Spleen (tissue), 11 donors: ENCODE measurements around the gene FNTB. TPM values are rescaled to one million over a fixed set of nuclear protein-coding genes. Genes with fewer than 3 reads are reported as not detected.

Experiments
- DNase-seq: peaks from one replicate; pipeline ENCODE4 v3.0.0-alpha.2; 2020
- H3K27ac ChIP-seq, 8 donors: fragments of 200-600 bp; sonication (generic) in 7 of 8; 1 replicate in 4 of 8; 2 replicates in 4 of 8; pipeline versions ENCODE4 v1.5.0 to v1.8.0; 2016 to 2021; ENCODE audit warnings: inconsistent platforms in 4 of 8, mild to moderate bottlenecking in 4 of 8, moderate library complexity in 1 of 8
- H3K27me3 ChIP-seq, 7 donors: fragments of 200-600 bp; sonication (generic) in 6 of 7; replicated peaks in 1 of 7; 1 replicate in 4 of 7; 2 replicates in 3 of 7; pipeline versions ENCODE4 v1.5.0 to v1.8.0; 2016 to 2021; ENCODE audit warnings: inconsistent platforms in 3 of 7, mild to moderate bottlenecking in 1 of 7
- H3K36me3 ChIP-seq, 6 donors: fragments of 200-600 bp; sonication (generic) in 5 of 6; 1 replicate in 4 of 6; 2 replicates in 2 of 6; pipeline versions ENCODE4 v1.5.0 to v1.8.0; 2016 to 2021; ENCODE audit warnings: inconsistent platforms in 2 of 6
- H3K4me1 ChIP-seq, 6 donors: fragments of 200-600 bp; sonication (generic) in 5 of 6; 1 replicate in 3 of 6; 2 replicates in 3 of 6; pipeline versions ENCODE4 v1.5.0 to v1.8.0; 2016 to 2021; ENCODE audit warnings: inconsistent platforms in 3 of 6
- H3K4me3 ChIP-seq, 8 donors: fragments of 200-600 bp; sonication (generic) in 7 of 8; 1 replicate in 4 of 8; 2 replicates in 4 of 8; pipeline versions ENCODE4 v1.5.0 to v1.8.0; 2016 to 2021; ENCODE audit warnings: inconsistent platforms in 4 of 8, mild to moderate bottlenecking in 4 of 8, moderate library complexity in 2 of 8
- H3K9me3 ChIP-seq, 8 donors: fragments of 200-600 bp; sonication (generic) in 7 of 8; 1 replicate in 4 of 8; 2 replicates in 4 of 8; pipeline versions ENCODE4 v1.5.0 to v1.8.0; 2016 to 2021; ENCODE audit warnings: inconsistent platforms in 4 of 8
- POLR2A ChIP-seq, 3 donors: fragments of 450-650 bp; IDR thresholded peaks; one replicate each; pipeline ENCODE4 v1.5.1; 2017; ENCODE audit warnings: antibody characterized with exemption in 3 of 3, mild to moderate bottlenecking in 1 of 3
- POLR2AphosphoS5 ChIP-seq, 3 donors: sonication (generic); formaldehyde crosslinking; IDR thresholded peaks; one replicate each; pipeline ENCODE4 v1.5.1; 2017; ENCODE audit warnings: antibody characterized with exemption in 3 of 3
- WGBS, 5 donors: extraction: QIAGEN DNeasy Blood & Tissue Kit in 3 of 5; methylation state at CpG; one replicate each; pipeline versions ENCODE4 v1.1.5 to v1.1.7; 2013 to 2018; 5-methylcytosine and 5-hydroxymethylcytosine counted together
- intact Hi-C: fragments of 100-400 bp; cut with DNase I; formaldehyde crosslinking; loops from one replicate; pipeline ENCODE4 v1.15.0; 2023; ENCODE audit warnings: low total_unique reads
- polyA plus RNA-seq, 3 donors: library from polyadenylated mRNA; stranded (reverse); fragments of 200-250 nt; gene quantifications; one replicate each; pipeline ENCODE4 v1.2.1, GENCODE V29; 2013
- total RNA-seq, 7 donors: library from RNA; depleted of rRNA in 3 of 7; stranded (reverse); fragments of >200 nt in 3 of 7; fragmentation: NEBNext Ultra II Directional in 4 of 7; extraction: Animal tissue kit (Norgen Biotek cat#: 25700) in 4 of 7; gene quantifications; one replicate each; pipeline versions ENCODE4 v1.1.0 to v1.2.1, GENCODE V29; 2016 to 2021
- TF ChIP-seq, protein P1 (sequence below), 11 experiments: fragments of 200-600 bp in 7 of 11; fragments of 450-650 bp in 4 of 11; sonication (generic) in 4 of 11; IDR thresholded peaks in 8 of 11; conservative IDR thresholded peaks in 3 of 11; 1 replicate in 7 of 11; 2 replicates in 4 of 11; pipeline versions ENCODE4 v1.4.0 to v1.8.0; 2016 to 2021; ENCODE audit warnings: antibody characterized with exemption in 11 of 11, inconsistent platforms in 4 of 11, mild to moderate bottlenecking in 1 of 11
- donor health status: healthy with polysubstance abuse.
- donor health status: DM: no; HTN: no; CAD: no; lungs with moderate emphysema.
- donor health status: DM: no; HTN: no; CAD: no.
- donor health status: Bipolar disorder and iron deficiency.
- donor health status: healthy.
- donor health status: DM: no; HTN: no; CAD: no.
- donor health status: DM: yes; HTN: yes; CAD: no.

Gene FNTB
- total and polyA plus RNA-seq, 10 donors, result 4.7 to 17.0 (median 10.0) TPM

DNA sequence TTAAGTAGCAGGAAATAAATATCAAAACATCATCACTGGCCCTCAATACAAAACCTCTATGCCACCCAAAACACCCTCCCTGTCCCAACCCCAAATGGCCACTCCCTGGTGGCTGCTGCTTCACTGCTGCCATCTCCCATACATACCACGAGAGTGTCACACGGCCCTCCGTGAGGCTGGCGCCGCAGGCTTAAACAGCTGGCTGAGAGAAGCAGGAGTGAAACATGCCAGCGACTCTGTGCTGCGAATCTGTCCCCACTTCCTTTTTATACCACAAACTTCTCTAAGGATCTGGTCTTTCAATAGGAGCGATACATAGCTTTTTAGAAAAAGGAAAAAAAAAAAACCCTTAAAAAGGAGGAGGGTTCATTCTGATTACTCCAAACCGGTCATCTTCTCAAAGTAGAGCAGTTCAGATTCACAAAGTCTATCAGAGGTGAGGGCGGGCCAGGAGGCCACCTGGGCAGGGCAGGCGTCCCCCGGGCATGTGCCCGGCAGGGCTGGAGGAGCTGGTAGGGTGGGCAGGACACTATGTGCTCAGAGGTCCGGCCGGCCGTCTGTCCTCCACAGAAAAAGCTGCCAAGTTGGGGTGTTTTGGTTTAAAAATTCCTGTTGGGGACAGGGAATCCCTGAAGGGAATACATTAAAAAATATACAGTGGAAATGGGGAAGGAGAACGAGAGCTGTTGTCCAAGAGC is 89.1 kb downstream of the FNTB start:
- no peak for DNase-seq
- TF ChIP-seq POLR2AphosphoS5 (IDR thresholded peaks at IDR 0.05), result peak in 1 of 3 donors; percentile 20
- TF ChIP-seq, protein P1, sequence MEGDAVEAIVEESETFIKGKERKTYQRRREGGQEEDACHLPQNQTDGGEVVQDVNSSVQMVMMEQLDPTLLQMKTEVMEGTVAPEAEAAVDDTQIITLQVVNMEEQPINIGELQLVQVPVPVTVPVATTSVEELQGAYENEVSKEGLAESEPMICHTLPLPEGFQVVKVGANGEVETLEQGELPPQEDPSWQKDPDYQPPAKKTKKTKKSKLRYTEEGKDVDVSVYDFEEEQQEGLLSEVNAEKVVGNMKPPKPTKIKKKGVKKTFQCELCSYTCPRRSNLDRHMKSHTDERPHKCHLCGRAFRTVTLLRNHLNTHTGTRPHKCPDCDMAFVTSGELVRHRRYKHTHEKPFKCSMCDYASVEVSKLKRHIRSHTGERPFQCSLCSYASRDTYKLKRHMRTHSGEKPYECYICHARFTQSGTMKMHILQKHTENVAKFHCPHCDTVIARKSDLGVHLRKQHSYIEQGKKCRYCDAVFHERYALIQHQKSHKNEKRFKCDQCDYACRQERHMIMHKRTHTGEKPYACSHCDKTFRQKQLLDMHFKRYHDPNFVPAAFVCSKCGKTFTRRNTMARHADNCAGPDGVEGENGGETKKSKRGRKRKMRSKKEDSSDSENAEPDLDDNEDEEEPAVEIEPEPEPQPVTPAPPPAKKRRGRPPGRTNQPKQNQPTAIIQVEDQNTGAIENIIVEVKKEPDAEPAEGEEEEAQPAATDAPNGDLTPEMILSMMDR (IDR thresholded peaks at IDR 0.05 in 8 of 11, conservative IDR thresholded peaks at IDR 0.05 in 3 of 11), result no peak
- no peak overlapping the region for H3K4me3 ChIP-seq
- peaks cover 4 to 94% (median 45%) of the 10 kb centered on the region in 6 donors for H3K36me3 ChIP-seq
- WGBS, 5 donors, result 63 to 88% (median 71%) methylated on average over 17 of the region's 17 CpGs
- no peaks in the 10 kb centered on the region for H3K27me3 ChIP-seq
- peaks cover 18 to 100% (median 63%) of the 10 kb centered on the region in 6 donors for H3K4me1 ChIP-seq
- no peaks in the 10 kb centered on the region for H3K9me3 ChIP-seq
- intact Hi-C loops, result no loop called here
- peak overlapping the region in 4 of 8 donors; percentile 66 to 88 (median 80) for H3K27ac ChIP-seq

DNA sequence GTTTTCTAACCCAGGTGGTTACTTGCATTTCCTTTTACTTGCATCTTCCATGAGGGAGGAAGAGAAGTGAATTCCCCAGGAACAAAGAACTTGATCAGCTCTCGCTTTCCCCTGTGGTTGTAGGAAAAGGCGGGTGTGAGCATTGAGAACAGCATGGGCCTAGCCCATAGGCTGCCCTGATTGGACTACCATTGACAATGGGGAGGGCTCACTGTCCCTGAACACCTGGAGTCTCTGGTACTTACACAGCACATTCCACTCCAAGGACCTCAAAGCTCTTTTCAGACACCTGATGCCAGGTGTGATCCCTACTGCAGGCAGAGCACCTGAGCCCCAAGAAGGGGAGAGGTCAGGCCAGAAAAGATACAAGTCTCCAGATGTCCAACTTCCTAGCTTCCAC is 90.6 kb downstream of the FNTB start:
- TF ChIP-seq, protein P1 (IDR thresholded peaks at IDR 0.05 in 8 of 11, conservative IDR thresholded peaks at IDR 0.05 in 3 of 11), result no peak
- TF ChIP-seq POLR2AphosphoS5 (IDR thresholded peaks at IDR 0.05) (no peak), POLR2A (IDR thresholded peaks at IDR 0.05) (no peak)
- H3K27ac ChIP-seq, result peak overlapping the region in 3 of 8 donors; percentile 30 to 88 (median 79)
- peaks cover 25 to 100% (median 65%) of the 10 kb centered on the region in 6 donors for H3K4me1 ChIP-seq
- WGBS, 5 donors, result 95 to 100% (median 98%) methylated on average over 2 of the region's 2 CpGs
- H3K27me3 ChIP-seq, result no peaks in the 10 kb centered on the region
- H3K36me3 ChIP-seq, result peaks cover 4 to 99% (median 51%) of the 10 kb centered on the region in 6 donors
- intact Hi-C loops, result no loop called here
- H3K4me3 ChIP-seq, result no peak overlapping the region
- no peak for DNase-seq
- no peaks in the 10 kb centered on the region for H3K9me3 ChIP-seq

DNA sequence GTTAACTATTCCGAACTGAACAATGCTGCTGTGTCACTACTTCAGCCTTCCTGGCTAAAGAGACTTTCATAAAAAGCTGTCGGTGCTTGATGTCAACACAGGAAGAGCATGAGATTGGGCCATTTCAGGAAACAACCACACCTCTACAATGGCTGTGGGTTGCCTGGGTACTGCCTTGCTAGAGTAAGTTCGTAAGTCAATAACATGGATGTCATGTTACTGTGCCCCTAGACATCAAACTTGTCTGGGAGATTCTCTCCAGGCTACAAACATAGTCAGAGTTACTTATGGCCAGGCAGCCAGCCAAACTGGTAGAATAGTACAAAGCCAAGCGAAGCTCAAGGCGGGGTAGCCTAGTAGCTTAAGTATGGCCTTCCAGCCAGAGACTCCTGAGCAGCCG is 92.5 kb downstream of the FNTB start:
- WGBS, 5 donors, result 55 to 78% (median 68%) methylated on average over 6 of the region's 6 CpGs
- Histone ChIP-seq H3K9me3 (no peaks in the 10 kb centered on the region), H3K27me3 (no peaks in the 10 kb centered on the region), H3K4me1 (peaks cover 21 to 100% (median 66%) of the 10 kb centered on the region in 6 donors), H3K36me3 (peaks cover 4 to 99% (median 67%) of the 10 kb centered on the region in 6 donors), H3K27ac (peak overlapping the region; percentile 35 to 88 (median 82)), H3K4me3 (peak overlapping the region in 1 of 8 donors; percentile 30)
- DNase-seq, result no peak
- intact Hi-C loops, result no loop called here
- peak in 1 of 3 donors; percentile 52 for TF ChIP-seq POLR2AphosphoS5 (IDR thresholded peaks at IDR 0.05)
- TF ChIP-seq, protein P1 (IDR thresholded peaks at IDR 0.05 in 8 of 11, conservative IDR thresholded peaks at IDR 0.05 in 3 of 11), result peak in 1 of 11 experiments; percentile 10
- TF ChIP-seq POLR2A (IDR thresholded peaks at IDR 0.05), result no peak

DNA sequence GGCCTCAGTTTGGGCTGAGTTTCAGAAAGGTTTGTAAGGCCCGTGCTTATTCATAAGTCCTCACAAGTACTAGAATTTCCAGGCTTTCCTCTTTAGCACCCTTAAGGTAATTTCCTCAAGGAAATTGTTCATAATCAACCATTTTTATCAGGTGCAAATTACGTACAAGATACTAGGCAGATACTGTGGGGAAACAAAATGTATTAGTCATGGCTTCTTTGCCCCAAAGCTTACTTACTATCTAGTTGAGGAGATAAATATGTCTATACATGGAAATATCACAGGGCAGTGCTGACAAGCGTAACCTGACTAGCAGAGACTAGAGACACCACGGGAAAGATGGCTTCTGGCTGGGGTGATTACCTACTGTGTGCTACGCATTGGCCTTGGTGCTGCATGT is 93.1 kb downstream of the FNTB start:
- Histone ChIP-seq H3K9me3 (no peaks in the 10 kb centered on the region), H3K27ac (peak overlapping the region; percentile 35 to 88 (median 82)), H3K4me3 (no peak overlapping the region), H3K36me3 (peaks cover 4 to 99% (median 68%) of the 10 kb centered on the region in 6 donors), H3K27me3 (no peaks in the 10 kb centered on the region), H3K4me1 (peaks cover 21 to 100% (median 65%) of the 10 kb centered on the region in 6 donors)
- no peak for DNase-seq
- WGBS, 5 donors, result 83 to 89% (median 84%) methylated on average over 5 of the region's 5 CpGs
- TF ChIP-seq POLR2AphosphoS5 (IDR thresholded peaks at IDR 0.05), result no peak
- TF ChIP-seq, protein P1 (IDR thresholded peaks at IDR 0.05 in 8 of 11, conservative IDR thresholded peaks at IDR 0.05 in 3 of 11), result no peak
- TF ChIP-seq POLR2A (IDR thresholded peaks at IDR 0.05), result no peak
- intact Hi-C loops, result no loop called here
